ENCODE data around the gene DUSP1.

DNA sequence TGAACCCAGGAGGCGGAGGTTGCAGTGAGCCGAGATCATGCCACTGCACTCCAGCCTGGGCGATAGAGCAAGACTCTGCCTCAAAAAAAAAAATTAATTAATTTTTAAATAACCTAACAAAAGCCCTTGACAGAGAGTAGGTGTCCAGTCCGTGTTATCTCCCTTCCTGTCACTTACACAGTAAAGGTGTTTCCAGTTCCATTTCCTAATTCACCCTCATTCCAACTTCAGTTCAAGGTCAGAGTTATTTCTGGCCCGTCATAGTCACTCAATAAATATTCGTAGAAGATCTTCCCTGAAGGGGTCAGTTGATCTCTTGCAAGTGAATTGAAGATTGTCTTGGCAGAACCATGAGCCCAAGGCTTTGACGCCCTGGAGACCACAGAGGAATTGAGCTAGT, 46.7 kb upstream of the DUSP1 start:
- no peak for TF ChIP-seq POLR2A (IDR thresholded peaks at IDR 0.05; ENCODE audit: low read depth, low read length)
- no peak for TF ChIP-seq POLR2AphosphoS5 (IDR thresholded peaks at IDR 0.05; ENCODE audit: low read depth, low read length)

All from GM12891 (cell line).